ENCODE data around the gene PRR35.
"Not testable (repeated sequence)": the region's sequence is repeated elsewhere in the genome, so short reads cannot be mapped to it uniquely, and the experiment has no call there.

The PRR35 gene

DNA sequence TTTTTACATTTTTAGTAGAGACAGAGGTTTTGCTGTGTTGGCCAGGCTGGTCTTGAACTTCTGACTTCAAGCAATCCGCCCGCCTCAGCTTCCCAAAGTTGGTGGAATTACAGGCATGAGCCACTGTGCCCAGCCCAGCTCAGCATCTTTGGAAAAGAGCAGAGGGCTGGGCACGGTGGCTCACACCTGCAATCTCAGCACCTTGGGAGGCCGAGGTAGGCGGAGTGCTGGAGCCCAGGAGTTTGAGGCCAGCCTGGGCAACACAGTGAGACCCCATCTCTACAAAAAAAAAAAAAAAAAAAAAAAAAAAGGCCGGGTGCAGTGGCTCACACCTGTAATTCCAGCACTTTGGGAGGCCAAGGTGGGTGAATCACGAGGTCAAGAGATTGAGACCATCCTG is 37.5 kb downstream of the PRR35 start:
- not testable (repeated sequence) for DNase-seq

DNA sequence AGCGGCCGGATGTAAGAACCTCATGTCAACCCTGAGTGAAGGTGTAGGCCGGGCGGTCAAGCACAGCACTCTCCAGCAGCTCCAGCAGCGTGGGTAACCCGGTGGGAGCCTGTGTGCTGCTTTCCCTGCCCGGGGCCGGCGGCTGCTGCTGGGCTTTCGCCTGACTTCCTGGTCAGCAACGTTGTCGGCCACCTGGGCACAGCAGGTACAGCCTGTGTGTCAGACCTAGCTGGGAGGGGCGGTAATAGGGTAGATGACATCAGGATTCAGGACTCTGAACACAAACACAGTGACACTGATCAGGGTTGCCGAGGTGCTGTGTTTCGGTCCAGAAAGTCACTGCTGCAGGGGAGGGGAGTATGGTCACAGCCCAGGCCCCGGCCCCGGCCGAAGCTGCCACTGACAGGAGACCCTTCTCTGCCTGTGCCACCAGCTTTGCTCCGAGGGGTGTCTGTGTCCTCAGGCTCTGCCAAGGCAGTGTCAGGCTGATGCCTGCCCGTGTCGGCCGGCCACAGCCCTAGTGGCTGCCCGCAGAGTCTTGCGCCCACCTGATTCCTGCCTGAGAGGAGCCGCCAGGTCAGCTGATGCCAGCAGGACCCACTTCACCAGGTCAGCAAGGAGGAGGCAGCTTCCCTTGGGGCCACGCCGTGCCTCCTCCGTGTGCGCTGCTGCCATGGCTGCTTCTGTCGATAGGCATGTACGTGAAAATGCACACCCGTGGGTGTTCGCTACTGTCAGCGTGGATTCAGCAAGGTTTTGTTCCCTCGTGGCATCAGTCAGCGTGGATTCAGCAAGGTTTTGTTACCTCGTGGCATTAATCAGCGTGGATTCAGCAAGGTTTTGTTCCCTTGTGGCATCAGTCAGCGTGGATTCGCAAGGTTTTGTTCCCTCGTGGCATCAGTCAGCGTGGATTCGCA is 38.9 kb downstream of the PRR35 start:
- no peak for DNase-seq

DNA sequence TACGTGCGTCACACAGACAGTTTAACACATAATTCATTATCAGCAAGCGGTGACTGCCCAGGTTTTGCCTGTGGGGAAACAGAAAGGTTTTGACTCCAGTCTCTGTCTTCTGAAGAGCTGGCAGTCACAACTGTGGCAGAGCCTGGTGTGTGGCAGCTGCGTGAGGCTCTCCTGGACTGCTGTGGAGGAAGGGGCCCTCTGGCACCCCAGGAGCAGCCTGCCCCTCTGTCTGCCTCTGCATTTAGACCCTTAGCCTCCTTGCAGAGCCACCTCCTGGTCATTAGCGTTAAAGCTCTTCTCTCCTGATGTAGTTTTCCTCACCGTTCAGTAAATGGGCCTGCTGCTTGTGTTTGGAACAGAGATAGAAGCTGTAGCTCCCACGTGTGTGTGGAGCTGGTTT is 40.6 kb downstream of the PRR35 start:
- DNase-seq = peak in 1 of 2 donors; percentile 19

DNA sequence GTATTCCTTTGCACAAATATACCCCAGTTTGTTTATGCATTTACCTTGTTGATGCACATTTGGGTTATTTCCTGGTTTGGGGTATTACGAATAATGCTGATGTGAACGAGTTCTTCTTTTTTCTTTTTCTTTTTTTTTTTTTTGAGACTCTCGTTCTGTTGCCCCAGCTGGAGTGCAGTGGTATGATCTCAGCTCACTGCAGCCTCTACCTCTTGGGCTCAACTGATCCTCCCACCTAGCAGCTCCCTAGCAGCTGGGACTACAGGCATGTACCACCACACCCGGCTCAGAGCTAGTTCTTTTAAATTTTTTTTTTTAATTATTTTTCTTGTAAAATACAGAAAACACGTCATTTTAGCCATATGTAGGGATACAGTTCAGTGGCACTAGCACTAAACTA is 43.7 kb downstream of the PRR35 start:
- DNase-seq = no peak

DNA sequence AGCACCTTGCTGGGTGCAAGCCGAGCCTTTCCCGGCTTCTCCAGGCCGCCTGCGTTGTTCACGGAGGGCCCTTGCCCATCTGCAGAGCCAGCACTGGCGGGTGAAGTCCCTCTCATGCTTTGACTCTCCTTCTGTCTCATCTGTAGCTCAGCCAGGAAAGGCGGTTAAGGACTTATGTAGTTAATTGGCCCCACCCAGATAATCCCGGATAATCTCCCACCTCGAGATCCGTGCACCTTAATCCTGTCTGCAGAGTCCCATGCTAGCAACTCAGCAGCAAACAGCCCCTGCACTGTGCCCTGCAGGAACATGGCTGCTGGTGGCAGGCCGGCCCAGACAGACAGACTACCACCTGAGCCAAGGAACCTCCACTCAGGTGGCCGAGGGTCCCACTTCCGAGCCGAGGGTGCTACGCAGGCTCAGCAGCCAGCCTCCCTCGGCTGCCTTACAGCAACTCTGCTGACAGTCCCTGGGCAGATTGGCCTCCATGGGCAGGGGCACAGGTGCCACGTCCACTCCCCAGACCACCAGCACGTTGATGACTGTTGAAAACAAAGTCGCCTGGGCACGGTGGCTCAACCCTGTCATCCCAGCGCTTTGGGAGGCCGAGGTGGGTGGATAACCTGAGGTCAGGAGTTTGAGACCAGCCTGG is 46.6 kb downstream of the PRR35 start:
- DNase-seq = no peak

DNA sequence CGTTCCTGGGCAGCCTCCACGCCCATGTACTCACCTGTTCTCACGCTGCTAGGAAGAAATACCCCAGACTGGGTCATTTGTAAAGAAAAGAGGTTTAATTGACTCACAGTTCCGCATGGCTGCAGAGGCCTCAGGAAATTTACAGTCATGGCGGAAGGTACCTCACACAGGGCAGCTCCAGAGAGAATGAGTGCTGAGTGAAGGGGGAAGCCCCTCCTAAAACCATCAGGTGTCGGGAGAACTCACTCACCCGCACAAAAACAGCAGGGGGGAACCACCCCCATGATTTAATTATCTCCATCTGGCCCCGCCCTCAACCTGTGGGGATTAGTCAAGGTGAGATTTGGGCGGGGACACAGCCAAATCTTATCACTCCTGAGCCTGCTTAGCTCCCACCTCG is 47.8 kb downstream of the PRR35 start:
- DNase-seq = no peak

DNA sequence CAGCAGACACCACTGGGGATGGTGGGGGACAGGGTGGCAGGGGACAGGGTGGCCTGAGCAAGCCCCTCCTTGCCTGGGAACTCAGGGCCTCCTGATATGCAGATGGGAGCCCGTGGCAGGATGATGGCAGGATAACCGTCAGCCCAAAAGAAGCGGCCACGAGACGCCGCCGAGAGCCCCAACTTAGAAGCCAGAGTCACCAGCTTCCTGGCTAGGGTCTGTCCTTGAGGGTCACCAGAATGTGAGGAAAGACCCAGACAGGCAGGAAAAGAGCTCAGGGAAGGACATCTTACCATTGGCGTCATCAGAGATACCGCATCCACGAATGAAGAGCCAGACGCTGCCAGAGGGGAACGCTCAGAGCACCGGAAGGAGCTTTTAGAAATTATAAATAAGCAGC is 49.1 kb downstream of the PRR35 start:
- no peak for DNase-seq

DNA sequence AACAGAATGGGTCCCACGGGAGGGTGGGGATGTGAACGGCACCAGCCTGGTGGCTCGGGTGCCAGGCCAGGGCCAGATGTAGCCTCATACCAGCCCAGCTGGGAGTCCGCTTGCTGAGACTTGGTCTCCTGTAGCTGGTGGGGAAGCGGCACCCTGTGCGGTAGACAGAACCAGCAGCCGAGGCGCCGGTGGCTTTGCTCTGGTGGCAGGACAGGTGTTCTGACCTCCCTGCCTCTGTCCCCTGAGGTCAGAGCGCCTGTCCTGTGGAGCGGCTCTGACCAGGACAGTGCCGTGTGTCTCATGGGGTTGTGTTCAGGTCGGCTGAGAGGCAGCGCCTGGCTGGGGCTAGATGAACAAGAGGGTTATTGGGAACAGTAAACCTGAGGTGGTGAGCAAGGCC is 49.8 kb downstream of the PRR35 start:
- no peak for DNase-seq

DNA sequence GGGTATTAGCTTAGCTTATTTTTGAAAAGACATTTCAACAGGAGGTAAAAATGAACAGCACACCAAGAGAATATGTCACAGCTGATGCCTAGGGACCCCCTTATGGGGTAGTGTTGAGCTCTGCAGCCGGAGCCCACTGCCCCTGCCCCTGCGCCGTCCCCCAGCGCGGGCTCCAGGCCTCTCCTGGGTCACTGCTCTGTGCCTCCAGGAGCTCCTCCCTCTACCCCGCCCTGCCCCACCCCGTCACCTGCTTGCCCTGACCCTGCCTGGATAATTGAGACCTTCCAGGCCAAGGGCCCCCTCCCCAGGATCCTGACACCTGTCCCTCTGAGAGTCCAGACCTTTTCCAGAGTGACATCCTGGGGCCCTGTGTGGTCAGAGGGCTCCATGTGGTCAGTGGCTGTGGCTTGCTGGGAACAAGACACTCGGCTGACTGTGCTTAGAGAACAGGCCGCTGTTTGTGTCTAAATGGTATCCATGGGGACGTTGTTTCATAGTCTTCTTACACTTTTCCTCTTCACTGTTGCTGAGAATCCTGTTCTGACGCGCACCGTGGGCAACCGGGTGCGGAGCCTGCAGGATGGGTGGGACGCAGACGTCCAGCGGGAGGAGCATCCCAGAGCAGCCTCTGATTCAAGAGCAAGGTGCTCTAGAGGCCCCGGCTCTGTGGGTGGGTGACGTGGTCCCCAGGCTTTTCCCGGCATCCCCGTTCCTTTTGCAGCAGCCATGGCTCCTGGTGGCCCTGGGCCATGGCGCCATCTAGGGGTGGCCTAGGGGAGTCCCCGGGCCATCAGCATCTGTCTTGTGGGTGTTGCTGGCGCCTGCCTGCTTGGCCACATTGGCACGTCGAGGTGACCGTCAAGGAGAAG is 50.6 kb downstream of the PRR35 start:
- DNase-seq = peak; percentile 27 to 45

DNA sequence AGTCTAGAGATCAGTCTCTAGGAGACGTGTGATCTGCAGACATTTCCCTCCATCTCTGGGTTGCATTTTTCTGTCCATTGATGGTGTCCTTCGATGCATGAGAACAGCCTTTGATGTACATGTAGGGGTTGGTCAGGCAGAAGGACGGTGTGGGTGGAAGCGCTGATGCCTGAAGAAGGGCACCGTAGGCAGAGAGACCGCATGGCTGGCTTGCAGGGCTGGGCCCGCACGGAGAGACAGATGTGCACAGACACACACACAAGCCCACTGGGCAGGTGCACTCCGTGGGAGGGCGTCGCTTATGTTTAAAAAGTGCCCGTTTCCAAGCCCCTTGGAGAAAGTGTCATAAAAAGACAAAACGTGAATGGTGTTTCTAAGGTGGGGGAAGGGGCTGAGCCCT is 54.9 kb downstream of the PRR35 start:
- DNase-seq = no peak

Measured in hippocampal formation (tissue), 2 donors.